ENCODE data around the gene HECW1.

- TF ChIP-seq ELF4 (IDR thresholded peaks at IDR 0.05), result no peak
- TF ChIP-seq TARDBP (IDR thresholded peaks at IDR 0.05), result no peak
- TF ChIP-seq PKNOX1 (IDR thresholded peaks at IDR 0.05), result no peak
- no peak for TF ChIP-seq HDGF (IDR thresholded peaks at IDR 0.05; ENCODE audit: borderline replicate concordance)
- TF ChIP-seq ZNF384 (IDR thresholded peaks at IDR 0.05), result no peak
- no peak for TF ChIP-seq ARNT (IDR thresholded peaks at IDR 0.05)
- no peak for TF ChIP-seq SUZ12 (IDR thresholded peaks at IDR 0.05)
- no peak for TF ChIP-seq L3MBTL2 (conservative IDR thresholded peaks at IDR 0.05)
- no peak for TF ChIP-seq BHLHE40 (IDR thresholded peaks at IDR 0.05; ENCODE audit: borderline replicate concordance)
- no peak for TF ChIP-seq FOXM1 (IDR thresholded peaks at IDR 0.05; ENCODE audit: borderline replicate concordance)
- TF ChIP-seq SP1 (IDR thresholded peaks at IDR 0.05), result no peak
- no peak for TF ChIP-seq CTBP1 (IDR thresholded peaks at IDR 0.05; ENCODE audit: borderline replicate concordance)
Measured at GRCh38 chr7:43211286-43211685, 98.8 kb downstream of the HECW1 start.

All from HEK293T (cell line).